Right lung (tissue), 5 donors: Measurements from ENCODE around the gene GAL3ST1. TPM values are rescaled to one million over a fixed set of nuclear protein-coding genes. Genes with fewer than 3 reads are reported as not detected.
"Not testable (repeated sequence)": the region's sequence is repeated elsewhere in the genome, so short reads cannot be mapped to it uniquely, and the experiment has no call there.

Experiments used
- DNase-seq, 2 donors: peaks; one replicate each; pipeline ENCODE4 v3.0.0-alpha.2; 2013
- polyA plus RNA-seq, 5 donors: library from polyadenylated mRNA; unstranded; fragments of 120-200 nt; gene quantifications; one replicate each; pipeline versions ENCODE4 v1.2.1 to v1.2.3, GENCODE V29; 2013; ENCODE audit warnings: inconsistent platforms in 1 of 5, low replicate concordance in 1 of 5; ENCODE audit not compliant: insufficient read length in 5 of 5, insufficient read depth in 1 of 5

The GAL3ST1 gene
- polyA plus RNA-seq, 5 donors, result 4.5 to 10.7 (median 7.2) TPM

- not testable (repeated sequence) for DNase-seq
These were observed 7.2 kb downstream of the GAL3ST1 start for GRCh38 chr22:30567277-30567676.

GRCh38 chr22:30566125-30566524 lies 8.3 kb downstream of the GAL3ST1 start:
- DNase-seq, result no peak

- DNase-seq, result no peak
These were observed 9.1 kb downstream of the GAL3ST1 start for GRCh38 chr22:30565341-30565740.

- DNase-seq, result no peak
These were observed 9.7 kb downstream of the GAL3ST1 start for GRCh38 chr22:30564761-30565119.

- DNase-seq, result no peak
These were observed 10.3 kb downstream of the GAL3ST1 start for GRCh38 chr22:30564045-30564760.

- no peak for DNase-seq
These were observed 12.1 kb downstream of the GAL3ST1 start for GRCh38 chr22:30562366-30562765.

- DNase-seq, result no peak
These were observed 12.9 kb downstream of the GAL3ST1 start for GRCh38 chr22:30561402-30562189.

GRCh38 chr22:30560643-30561202 lies 13.7 kb downstream of the GAL3ST1 start:
- not testable (repeated sequence) for DNase-seq

- DNase-seq, result no peak
These were observed 14.6 kb downstream of the GAL3ST1 start for GRCh38 chr22:30559889-30560288.

- DNase-seq, result no peak
These were observed 17.2 kb downstream of the GAL3ST1 start for GRCh38 chr22:30557243-30557642.

- DNase-seq, result no peak
These were observed 18.1 kb downstream of the GAL3ST1 start for GRCh38 chr22:30556388-30556787.

- no peak for DNase-seq
These were observed 18.9 kb downstream of the GAL3ST1 start for GRCh38 chr22:30555282-30556210.

GRCh38 chr22:30553971-30554370 lies 20.5 kb downstream of the GAL3ST1 start:
- DNase-seq, result no peak

GRCh38 chr22:30552719-30553118 lies 21.7 kb downstream of the GAL3ST1 start:
- no peak for DNase-seq

GRCh38 chr22:30551813-30552212 lies 22.7 kb downstream of the GAL3ST1 start:
- DNase-seq, result not testable (repeated sequence)

GRCh38 chr22:30547188-30547587 lies 27.3 kb downstream of the GAL3ST1 start:
- no peak for DNase-seq

- no peak for DNase-seq
These were observed 27.8 kb downstream of the GAL3ST1 start, which contains the start of gene SEC14L6 for GRCh38 chr22:30546616-30547015. TSS of gene SEC14L6 (minus strand) at chr22:30546741. CDS start at chr22:30546682, 59 bp downstream.

GRCh38 chr22:30542811-30543188 lies 31.7 kb downstream of the GAL3ST1 start:
- no peak for DNase-seq

- peak in 1 of 2 donors; percentile 6 for DNase-seq
These were observed 32.3 kb downstream of the GAL3ST1 start for GRCh38 chr22:30541961-30542810.

GRCh38 chr22:30541511-30541910 lies 33.0 kb downstream of the GAL3ST1 start:
- not testable (repeated sequence) for DNase-seq

GRCh38 chr22:30539368-30539767 lies 35.1 kb downstream of the GAL3ST1 start:
- DNase-seq, result no peak
